WERI-Rb-1 (cell line): Measurements from ENCODE around the gene NTNG1.

Experiments used
- DNase-seq: peaks from one replicate; pipeline ENCODE4 v3.0.0-alpha.2; 2020
- H3K27ac ChIP-seq: fragments of 250-450 bp; sonication (Bioruptor Pico); 2 replicates; pipeline ENCODE4 v1.5.1; 2020; ENCODE audit warnings: mild to moderate bottlenecking, moderate library complexity
- H3K27me3 ChIP-seq: fragments of 250-450 bp; sonication (Bioruptor Pico); 2 replicates; pipeline ENCODE4 v1.5.1; 2021; ENCODE audit warnings: mild to moderate bottlenecking, low read depth, moderate library complexity; ENCODE audit not compliant: insufficient read depth, severe bottlenecking
- H3K36me3 ChIP-seq: fragments of 250-450 bp; sonication (Bioruptor Pico); 2 replicates; pipeline ENCODE4 v1.5.1; 2020; ENCODE audit warnings: mild to moderate bottlenecking, moderate library complexity
- H3K4me3 ChIP-seq: 2 replicates; pipeline ENCODE4 v1.5.1; 2011; ENCODE audit warnings: low read depth, mild to moderate bottlenecking, control low read depth, low read length
- H3K9me3 ChIP-seq: fragments of 250-450 bp; sonication (Bioruptor Pico); 2 replicates; pipeline ENCODE4 v1.5.1; 2021; ENCODE audit warnings: mild to moderate bottlenecking, moderate library complexity; ENCODE audit not compliant: severe bottlenecking
- CTCF ChIP-seq: IDR thresholded peaks from 2 replicates; pipeline ENCODE4 v1.5.1; 2011; ENCODE audit warnings: low read depth, mild to moderate bottlenecking, control low read depth, inconsistent platforms, low read length

Gene NTNG1

GRCh38 chr1:107172450-107173170 is 31.8 kb downstream of the NTNG1 start:
- Histone ChIP-seq H3K27ac (no peak overlapping the region), H3K27me3 (no peaks in the 10 kb centered on the region), H3K4me3 (no peak overlapping the region), H3K36me3 (no peaks in the 10 kb centered on the region), H3K9me3 (no peaks in the 10 kb centered on the region)
- no peak for TF ChIP-seq CTCF
- no peak for DNase-seq

- Histone ChIP-seq H3K36me3 (no peaks in the 10 kb centered on the region), H3K27ac (no peak overlapping the region), H3K27me3 (no peaks in the 10 kb centered on the region), H3K4me3 (no peak overlapping the region), H3K9me3 (no peaks in the 10 kb centered on the region)
- no peak for TF ChIP-seq CTCF
- DNase-seq: no peak
Measured at GRCh38 chr1:107175102-107175909, 34.5 kb downstream of the NTNG1 start.

- no peak overlapping the region for H3K27ac ChIP-seq
- TF ChIP-seq CTCF: no peak
- no peaks in the 10 kb centered on the region for H3K36me3 ChIP-seq
- no peaks in the 10 kb centered on the region for H3K9me3 ChIP-seq
- H3K4me3 ChIP-seq: no peak overlapping the region
- DNase-seq: no peak
- no peaks in the 10 kb centered on the region for H3K27me3 ChIP-seq
Measured at GRCh38 chr1:107181253-107181969, 40.6 kb downstream of the NTNG1 start.

- Histone ChIP-seq H3K27ac (no peak overlapping the region), H3K36me3 (no peaks in the 10 kb centered on the region), H3K4me3 (no peak overlapping the region), H3K27me3 (no peaks in the 10 kb centered on the region), H3K9me3 (no peaks in the 10 kb centered on the region)
- no peak for TF ChIP-seq CTCF
- no peak for DNase-seq
Measured at GRCh38 chr1:107183011-107183410, 42.2 kb downstream of the NTNG1 start.

GRCh38 chr1:107184888-107185287 is 44.0 kb downstream of the NTNG1 start:
- no peaks in the 10 kb centered on the region for H3K27me3 ChIP-seq
- no peak overlapping the region for H3K27ac ChIP-seq
- H3K36me3 ChIP-seq: no peaks in the 10 kb centered on the region
- TF ChIP-seq CTCF: no peak
- H3K9me3 ChIP-seq: no peaks in the 10 kb centered on the region
- H3K4me3 ChIP-seq: no peak overlapping the region
- no peak for DNase-seq
